IMR-90 (cell line): ENCODE measurements around the gene NKRF. TPM values are rescaled to one million over a fixed set of nuclear protein-coding genes. Genes with fewer than 3 reads are reported as not detected.

Source experiments
- ATAC-seq: fragments of 200-7000 bp; cut with Tn5 transposase; 2 replicates; pipeline ENCODE4 v1.9.1; 2020; ENCODE audit warnings: low read depth, mild to moderate bottlenecking, moderate library complexity
- BruUV-seq: library from RNA; stranded (reverse); fragments of 400-500 nt; replicated peaks from 2 replicates; lab custom pipeline; 2021; lab: Mats Ljungman, UMichigan
- CTCF ChIA-PET: fragments of 300-600 bp; formaldehyde crosslinking; extraction: SDS; loops from one replicate; lab custom pipeline; 2021; ENCODE audit warnings: antibody characterized with exemption; lab: Yijun Ruan, JAX
- POLR2A ChIA-PET: fragments of 300-600 bp; sonication (Branson Sonifier 250); formaldehyde crosslinking; loops from one replicate; lab custom pipeline; 2022; ENCODE audit warnings: antibody characterized with exemption; ENCODE audit not compliant: unreplicated experiment; lab: Charles Lee
- DNase-seq: peaks from one replicate; pipeline ENCODE4 v3.0.0; 2013
- H2AFZ ChIP-seq: replicated peaks from 2 replicates; pipeline ENCODE3; 2013; ENCODE audit warnings: low read length, mild to moderate bottlenecking; ENCODE audit not compliant: poor library complexity
- H2AK5ac ChIP-seq: 2 replicates; pipeline ENCODE4 v1.6.1; 2013; ENCODE audit warnings: low read depth, low read length, inconsistent platforms
- H2AK9ac ChIP-seq: replicated peaks from 2 replicates; pipeline ENCODE3; 2013; ENCODE audit warnings: mild to moderate bottlenecking, low read depth, low read length, moderate library complexity; ENCODE audit not compliant: poor library complexity
- H2BK120ac ChIP-seq: 2 replicates; pipeline ENCODE4 v1.6.1; 2013; ENCODE audit warnings: low read depth, low read length, inconsistent platforms
- H2BK15ac ChIP-seq: 3 replicates; pipeline ENCODE4 v1.6.1; 2013; ENCODE audit warnings: low read depth, low read length, inconsistent platforms
- H2BK20ac ChIP-seq: 2 replicates; pipeline ENCODE4 v1.6.1; 2013; ENCODE audit warnings: low read depth, mild to moderate bottlenecking, inconsistent platforms, low read length, moderate library complexity
- H2BK5ac ChIP-seq: 2 replicates; pipeline ENCODE4 v1.6.1; 2013; ENCODE audit warnings: mild to moderate bottlenecking, low read depth, low read length, inconsistent platforms; ENCODE audit not compliant: poor library complexity, severe bottlenecking
- H3K14ac ChIP-seq: replicated peaks from 2 replicates; pipeline ENCODE4 v1.6.1; 2013; ENCODE audit warnings: low read depth, low read length, inconsistent platforms
- H3K18ac ChIP-seq: 2 replicates; pipeline ENCODE4 v1.6.1; 2013; ENCODE audit warnings: low read depth, low read length, control low read depth
- H3K23ac ChIP-seq: 2 replicates; pipeline ENCODE4 v1.6.1; 2013; ENCODE audit warnings: low read depth, low read length, inconsistent platforms
- H3K27ac ChIP-seq: 2 replicates; pipeline ENCODE4 v1.5.1; 2013; ENCODE audit warnings: mild to moderate bottlenecking, control low read depth, low read length; ENCODE audit not compliant: insufficient read depth
- H3K27me3 ChIP-seq: 2 replicates; pipeline ENCODE4 v1.6.1; 2013; ENCODE audit warnings: low read length; ENCODE audit not compliant: control insufficient read depth, insufficient read depth
- H3K36me3 ChIP-seq: 2 replicates; pipeline ENCODE4 v1.6.1; 2013; ENCODE audit warnings: low read length, mixed read lengths; ENCODE audit not compliant: control insufficient read depth, insufficient read depth
- H3K4ac ChIP-seq: 2 replicates; pipeline ENCODE4 v1.6.1; 2013; ENCODE audit warnings: low read depth, low read length, inconsistent platforms
- H3K4me1 ChIP-seq: 2 replicates; pipeline ENCODE4 v1.6.1; 2013; ENCODE audit warnings: low read length, mixed read lengths; ENCODE audit not compliant: control insufficient read depth, insufficient read depth
- H3K4me2 ChIP-seq: 2 replicates; pipeline ENCODE4 v1.6.1; 2013; ENCODE audit warnings: low read depth, mild to moderate bottlenecking, control low read depth, low read length, moderate library complexity
- H3K4me3 ChIP-seq: 2 replicates; pipeline ENCODE4 v1.5.1; 2013; ENCODE audit warnings: low read depth, mild to moderate bottlenecking, control low read depth, low read length, moderate library complexity; ENCODE audit not compliant: insufficient read depth
- H3K56ac ChIP-seq: 2 replicates; pipeline ENCODE4 v1.6.1; 2013; ENCODE audit warnings: low read length, inconsistent platforms; ENCODE audit not compliant: insufficient read depth; ENCODE audit errors: extremely low read depth
- H3K79me1 ChIP-seq, 2 experiments: 2 replicates each; pipeline ENCODE4 v1.6.1; 2013; ENCODE audit warnings: low read length in 2 of 2, inconsistent platforms in 1 of 2, low read depth in 1 of 2
- H3K9ac ChIP-seq: 2 replicates; pipeline ENCODE4 v1.6.1; 2013; ENCODE audit warnings: low read depth, low read length, control low read depth
- H3K9me1 ChIP-seq: 2 replicates; pipeline ENCODE4 v1.6.1; 2013; ENCODE audit warnings: low read length, inconsistent platforms; ENCODE audit not compliant: insufficient read depth
- H3K9me3 ChIP-seq: 2 replicates; pipeline ENCODE4 v1.6.1; 2013; ENCODE audit warnings: low read length; ENCODE audit not compliant: control insufficient read depth, insufficient read depth
- H4K20me1 ChIP-seq: 2 replicates; pipeline ENCODE4 v1.6.1; 2013; ENCODE audit warnings: low read length, inconsistent platforms; ENCODE audit not compliant: insufficient read depth
- H4K5ac ChIP-seq: 2 replicates; pipeline ENCODE4 v1.6.1; 2013; ENCODE audit warnings: mild to moderate bottlenecking, low read depth, low read length, control low read depth
- H4K8ac ChIP-seq, 2 experiments: 2 replicates each; pipeline ENCODE4 v1.6.1; 2013; ENCODE audit warnings: low read depth in 2 of 2, low read length in 2 of 2, control low read depth in 1 of 2, inconsistent platforms in 1 of 2
- H4K91ac ChIP-seq: 2 replicates; pipeline ENCODE4 v1.6.1; 2013; ENCODE audit warnings: low read depth, low read length, inconsistent platforms; ENCODE audit not compliant: insufficient read depth
- BHLHE40 ChIP-seq: fragments of 150-350 bp; IDR thresholded peaks from 2 replicates; pipeline ENCODE4 v1.6.1; 2016; ENCODE audit warnings: mild to moderate bottlenecking, low read depth, low read length
- RAD21 ChIP-seq: IDR thresholded peaks from 2 replicates; pipeline ENCODE4 v1.6.1; 2012; ENCODE audit warnings: low read length, improper control_type of control experiment
- SMC3 ChIP-seq: fragments of 150-350 bp; IDR thresholded peaks from 2 replicates; pipeline ENCODE4 v1.6.1; 2016; ENCODE audit warnings: low read depth, mild to moderate bottlenecking, antibody characterized with exemption, low read length, moderate library complexity
- WGBS, 2 experiments: methylation state at CpG; one replicate each; pipeline versions ENCODE4 v1.1.5 to v1.1.7; 2013; ENCODE audit warnings: missing lambda C conversion rate in 2 of 2; ENCODE audit not compliant: insufficient read length in 1 of 2; ENCODE audit errors: extremely low coverage in 2 of 2; 5-methylcytosine and 5-hydroxymethylcytosine counted together
- dilution Hi-C: fragments of 300-500 bp; cut with HindIII; formaldehyde crosslinking; loops from one replicate; pipeline ENCODE4 v1.14.3; 2018; ENCODE audit warnings: low sequenced_read_pairs; ENCODE audit not compliant: unreplicated experiment
- in situ Hi-C: fragments of 300-500 bp; cut with MboI; formaldehyde crosslinking; loops from 3 replicates; pipeline ENCODE4 v1.14.3; 2019; ENCODE audit warnings: low sequenced_read_pairs, inconsistent platforms, mixed read lengths
- intact Hi-C: fragments of 100-400 bp; cut with micrococcal nuclease; formaldehyde crosslinking; loops from 2 replicates; pipeline ENCODE4 v1.10.0; 2022
- microRNA-seq, 2 experiments: library from miRNA; stranded (forward) in 1 of 2; unstranded in 1 of 2; fragments of 10-50 nt in 1 of 2; fragments of <30 nt in 1 of 2; gene quantifications in 1 of 2; microRNA quantifications in 1 of 2; one replicate each; pipeline versions ENCODE3 to v1.1.0; 2013 to 2020; ENCODE audit not compliant: insufficient read depth in 1 of 2, insufficient read length in 1 of 2, unreplicated experiment in 1 of 2
- polyA plus RNA-seq, 3 experiments: library from polyadenylated mRNA; depleted of rRNA; stranded (reverse); fragments of >200 nt; gene quantifications; 2 replicates each; pipeline ENCODE4 v1.2.3, GENCODE V29; 2012; ENCODE audit warnings: low replicate concordance in 1 of 3
- small RNA-seq, 5 experiments: library from RNA; depleted of rRNA; stranded (forward); fragments of <200 nt; gene quantifications; one replicate each; pipeline ENCODE3, GENCODE V24; 2012
- total RNA-seq: library from RNA; depleted of rRNA; stranded (reverse); fragments of >200 nt; gene quantifications from 2 replicates; pipeline ENCODE4 v1.2.3, GENCODE V29; 2012; rRNA removed

The NKRF gene
- total and polyA plus RNA-seq, 2 of the 4 experiments (the other 2 are of a cell fraction) = 2.2 to 4.1 TPM

- H3K27me3 ChIP-seq = no peaks in the 10 kb centered on the region
- no peak overlapping the region for H3K27ac ChIP-seq
- H3K4ac ChIP-seq = no peak overlapping the region
- no peaks in the 10 kb centered on the region for H3K4me1 ChIP-seq
- no peak for ATAC-seq
- H4K20me1 ChIP-seq = no peaks in the 10 kb centered on the region
- H2AFZ ChIP-seq = no peak overlapping the region
- no peak overlapping the region for H3K14ac ChIP-seq
- no peak overlapping the region for H3K23ac ChIP-seq
- H2BK120ac ChIP-seq = no peak overlapping the region
- no peak overlapping the region for H2BK20ac ChIP-seq
- H2BK5ac ChIP-seq = no peak overlapping the region
- H3K36me3 ChIP-seq = peaks cover 5% of the 10 kb centered on the region
- no peak overlapping the region for H3K18ac ChIP-seq
- POLR2A ChIA-PET = no interaction called here
- no peak overlapping the region for H2AK9ac ChIP-seq
- dilution Hi-C loops (no loop called here), in situ Hi-C loops (no loop called here), intact Hi-C loops (no loop called here)
- no peak for DNase-seq
- no peak overlapping the region for H4K5ac ChIP-seq
- H4K91ac ChIP-seq = no peak overlapping the region
- H3K4me2 ChIP-seq = no peak overlapping the region
- no TSS peak for BruUV-seq
- no peak overlapping the region for H3K4me3 ChIP-seq
- TF ChIP-seq BHLHE40 = no peak
- no peak for TF ChIP-seq SMC3
- TF ChIP-seq RAD21 = no peak
- H3K9ac ChIP-seq = no peak overlapping the region
- H3K79me1 ChIP-seq = no peaks in the 10 kb centered on the region; a peak in 1 of 4 replicates
- WGBS, 2 experiments = no CpG with 5 or more reads among the region's 2 CpGs
- H2BK15ac ChIP-seq = no peak overlapping the region
- no peak overlapping the region for H4K8ac ChIP-seq
- no peaks in the 10 kb centered on the region for H3K9me1 ChIP-seq
- no peaks in the 10 kb centered on the region for H3K9me3 ChIP-seq
- CTCF ChIA-PET = no interaction called here
- H2AK5ac ChIP-seq = no peak overlapping the region
- no peak overlapping the region for H3K56ac ChIP-seq
Measured at GRCh38 chrX:119539872-119540271, 66.4 kb downstream of the NKRF start.

Small RNA genes within 50 kb of the gene (microRNA-seq; reads per million reads assigned to microRNA genes)
- 9.3 to 20.5 reads per million in 2 experiments for gene MIR766

Small RNA genes within 50 kb of the gene (small RNA-seq; reads per million reads assigned to genes)
- gene MIR766 = 0 to 0.93 (median 0.41) reads per million in 5 experiments

Other genes starting within 250 kb of the NKRF start
- 12.2 and 12.5 TPM in 2 replicates for gene SLC25A43, start 207.1 kb downstream of the NKRF start, total RNA-seq
- gene SLC25A43, start 207.1 kb downstream of the NKRF start, polyA plus RNA-seq (2012; rRNA removed) = 10.3 and 12.3 TPM in 2 replicates
- gene SLC25A5, start 138.0 kb downstream of the NKRF start, total RNA-seq = 216 and 282 TPM in 2 replicates
- gene SLC25A5, start 138.0 kb downstream of the NKRF start, polyA plus RNA-seq (2012; rRNA removed) = 247 and 337 TPM in 2 replicates
- 33.2 and 47.5 TPM in 2 replicates for gene STEEP1, start 41.0 kb downstream of the NKRF start, total RNA-seq
- gene STEEP1, start 41.0 kb downstream of the NKRF start, polyA plus RNA-seq (2012; rRNA removed) = 15.1 and 16.7 TPM in 2 replicates
- 12.9 and 20.3 TPM in 2 replicates for gene UBE2A, start 31.9 kb downstream of the NKRF start, total RNA-seq
- 42.9 and 50.5 TPM in 2 replicates for gene UBE2A, start 31.9 kb downstream of the NKRF start, polyA plus RNA-seq (2012; rRNA removed)
- 14.2 and 19.0 TPM in 2 replicates for gene SEPTIN6, start 86.7 kb upstream of the NKRF start, total RNA-seq
- 13.9 and 16.2 TPM in 2 replicates for gene SEPTIN6, start 86.7 kb upstream of the NKRF start, polyA plus RNA-seq (2012; rRNA removed)
- 0.18 and 0.28 TPM in 2 replicates for gene SOWAHD, start 152.2 kb upstream of the NKRF start, total RNA-seq
- 0.13 and 0.17 TPM in 2 replicates for gene SOWAHD, start 152.2 kb upstream of the NKRF start, polyA plus RNA-seq (2012; rRNA removed)
- 681 and 716 TPM in 2 replicates for gene RPL39, start 185.2 kb upstream of the NKRF start, total RNA-seq
- 2,279 and 2,357 TPM in 2 replicates for gene RPL39, start 185.2 kb upstream of the NKRF start, polyA plus RNA-seq (2012; rRNA removed)
- 0.54 and 1.4 TPM in 2 replicates for gene UPF3B, start 246.5 kb upstream of the NKRF start, total RNA-seq
- gene UPF3B, start 246.5 kb upstream of the NKRF start, polyA plus RNA-seq (2012; rRNA removed) = 6.0 and 6.4 TPM in 2 replicates